ENCODE data around the gene DEK.
"Not testable (repeated sequence)": the region's sequence is repeated elsewhere in the genome, so short reads cannot be mapped to it uniquely, and the experiment has no call there.

DEK gene

GRCh38 chr6:18192026-18192425, 72.3 kb downstream of the DEK start:
- no peak for DNase-seq

GRCh38 chr6:18189196-18189595, 75.1 kb downstream of the DEK start:
- DNase-seq, result no peak

- no peak for DNase-seq
Measured at GRCh38 chr6:18187701-18188100, 76.6 kb downstream of the DEK start.

GRCh38 chr6:18186540-18187250, 77.6 kb downstream of the DEK start:
- DNase-seq, result peak; percentile 42

- DNase-seq, result no peak
Measured at GRCh38 chr6:18186033-18186432, 78.3 kb downstream of the DEK start.

GRCh38 chr6:18185624-18186023, 78.7 kb downstream of the DEK start:
- DNase-seq, result no peak

GRCh38 chr6:18183766-18184165, 80.6 kb downstream of the DEK start:
- DNase-seq, result no peak

GRCh38 chr6:18182568-18182967, 81.8 kb downstream of the DEK start:
- DNase-seq, result no peak

- no peak for DNase-seq
Measured at GRCh38 chr6:18179770-18180356, 84.5 kb downstream of the DEK start.

GRCh38 chr6:18178960-18179615, 85.2 kb downstream of the DEK start:
- DNase-seq, result no peak

GRCh38 chr6:18177286-18177965, 86.9 kb downstream of the DEK start:
- no peak for DNase-seq

- not testable (repeated sequence) for DNase-seq
Measured at GRCh38 chr6:18176198-18176597, 88.1 kb downstream of the DEK start.

All from fibroblast of skin of back (primary cell).